Natural killer cell (primary cell): ENCODE data around the gene RELL1. TPM values are rescaled to one million over a fixed set of nuclear protein-coding genes. Genes with fewer than 3 reads are reported as not detected.

Source experiments
- ATAC-seq, 3 donors: fragments of 150-1000 bp in 2 of 3; fragments of 200-7000 bp in 1 of 3; cut with Tn5 transposase; 1 replicate in 1 of 3; 2 replicates in 2 of 3; pipeline ENCODE4 v1.10.0; 2021; ENCODE audit warnings: mild to moderate bottlenecking in 2 of 3, moderate library complexity in 2 of 3
- DNase-seq, 2 donors: peaks; one replicate each; pipeline versions ENCODE4 v3.0.0 to v3.0.0-alpha.2; 2013 to 2021; ENCODE audit warnings: mixed read lengths in 1 of 2
- H3K27ac ChIP-seq: one replicate; pipeline ENCODE4 v1.5.1; 2013; ENCODE audit warnings: mild to moderate bottlenecking, low read length
- H3K27me3 ChIP-seq: one replicate; pipeline ENCODE4 v1.6.1; 2013; ENCODE audit warnings: low read length; ENCODE audit not compliant: control insufficient read depth, insufficient read depth
- H3K36me3 ChIP-seq: one replicate; pipeline ENCODE4 v1.6.1; 2013; ENCODE audit warnings: low read length; ENCODE audit not compliant: control insufficient read depth, insufficient read depth
- H3K4me1 ChIP-seq: one replicate; pipeline ENCODE4 v1.6.1; 2013; ENCODE audit warnings: low read length; ENCODE audit not compliant: control insufficient read depth, insufficient read depth
- H3K4me3 ChIP-seq: one replicate; pipeline ENCODE4 v1.5.1; 2013; ENCODE audit warnings: low read length
- H3K9me3 ChIP-seq: one replicate; pipeline ENCODE4 v1.6.1; 2013; ENCODE audit warnings: low read length; ENCODE audit not compliant: control insufficient read depth, insufficient read depth
- H3K27ac Mint-ChIP-seq, 2 donors: one replicate each; pipeline ENCODE4 v1.8.0; 2022; ENCODE audit warnings: mild to moderate bottlenecking in 2 of 2, mixed read lengths in 2 of 2, moderate library complexity in 1 of 2
- H3K27me3 Mint-ChIP-seq, 2 donors: one replicate each; pipeline ENCODE4 v1.8.0; 2022; ENCODE audit warnings: low read depth in 2 of 2, mixed read lengths in 2 of 2
- H3K36me3 Mint-ChIP-seq: one replicate; pipeline ENCODE4 v1.8.0; 2022; ENCODE audit warnings: mixed read lengths
- H3K4me1 Mint-ChIP-seq, 2 donors: one replicate each; pipeline ENCODE4 v1.8.0; 2022; ENCODE audit warnings: mixed read lengths in 2 of 2
- H3K4me3 Mint-ChIP-seq: one replicate; pipeline ENCODE4 v1.8.0; 2022; ENCODE audit warnings: mild to moderate bottlenecking, moderate library complexity, mixed read lengths
- H3K9me3 Mint-ChIP-seq, 2 donors: one replicate each; pipeline ENCODE4 v1.8.0; 2022; ENCODE audit warnings: mixed read lengths in 2 of 2
- CTCF ChIP-seq: fragments of 200-600 bp; IDR thresholded peaks from one replicate; pipeline ENCODE4 v1.8.0; 2022; ENCODE audit warnings: antibody characterized with exemption
- WGBS: methylation state at CpG from one replicate; pipeline ENCODE4 v1.1.7; 2013; ENCODE audit warnings: missing lambda C conversion rate; ENCODE audit not compliant: insufficient coverage; 5-methylcytosine and 5-hydroxymethylcytosine counted together
- intact Hi-C: fragments of 100-400 bp; cut with micrococcal nuclease; formaldehyde crosslinking; loops from one replicate; pipeline ENCODE4 v1.14.2; 2022
- total RNA-seq, 4 donors: library from RNA; stranded (reverse); fragments of 120-200 nt in 1 of 4; gene quantifications; one replicate each; pipeline versions ENCODE4 v1.2.3 to v1.2.4, GENCODE V29; 2013 to 2022

Gene RELL1
- total RNA-seq, 3 donors from 2014 or later (not counting 1 experiment from before 2014, with no cell fraction given) = 15.2 to 21.3 (median 15.2) TPM

GRCh38 chr4:37674439-37674838 is 11.7 kb downstream of the RELL1 start:
- Mint-ChIP-seq H3K27ac (no peak overlapping the region), H3K4me3 (no peak overlapping the region), H3K36me3 (no peaks in the 10 kb centered on the region), H3K4me1 (peaks cover 27 to 42% of the 10 kb centered on the region in 2 donors), H3K9me3 (no peaks in the 10 kb centered on the region), H3K27me3 (no peaks in the 10 kb centered on the region)
- Histone ChIP-seq H3K4me3 (no peak overlapping the region), H3K27ac (no peak overlapping the region), H3K4me1 (peaks cover 5% of the 10 kb centered on the region), H3K9me3 (no peaks in the 10 kb centered on the region), H3K27me3 (no peaks in the 10 kb centered on the region), H3K36me3 (no peaks in the 10 kb centered on the region)
- WGBS = 70% methylated on average over 4 of the region's 5 CpGs
- intact Hi-C loops = no loop called here
- DNase-seq = no peak
- no peak for ATAC-seq
- TF ChIP-seq CTCF = no peak

- no peak overlapping the region for H3K4me3 Mint-ChIP-seq
- 94% methylated on average over 4 of the region's 4 CpGs for WGBS
- no peak overlapping the region for H3K27ac Mint-ChIP-seq
- Histone ChIP-seq H3K9me3 (no peaks in the 10 kb centered on the region), H3K4me3 (no peak overlapping the region), H3K4me1 (peaks cover 5% of the 10 kb centered on the region), H3K27ac (no peak overlapping the region), H3K27me3 (no peaks in the 10 kb centered on the region), H3K36me3 (no peaks in the 10 kb centered on the region)
- no peak for TF ChIP-seq CTCF
- DNase-seq = no peak
- intact Hi-C loops = no loop called here
- no peaks in the 10 kb centered on the region for H3K9me3 Mint-ChIP-seq
- H3K36me3 Mint-ChIP-seq = no peaks in the 10 kb centered on the region
- H3K27me3 Mint-ChIP-seq = no peaks in the 10 kb centered on the region
- peaks cover 27 to 41% of the 10 kb centered on the region in 2 donors for H3K4me1 Mint-ChIP-seq
- no peak for ATAC-seq
Measured at GRCh38 chr4:37673538-37674192, 12.5 kb downstream of the RELL1 start.

GRCh38 chr4:37671072-37671471 is 15.1 kb downstream of the RELL1 start:
- no peak overlapping the region for H3K4me3 ChIP-seq

More at GRCh38 chr4:37671072-37671471, 15.1 kb downstream of the RELL1 start:
- H3K36me3 Mint-ChIP-seq = no peaks in the 10 kb centered on the region
- Histone ChIP-seq H3K4me1 (peaks cover 14% of the 10 kb centered on the region), H3K27ac (no peak overlapping the region), H3K27me3 (no peaks in the 10 kb centered on the region), H3K9me3 (no peaks in the 10 kb centered on the region), H3K36me3 (no peaks in the 10 kb centered on the region)
- no peaks in the 10 kb centered on the region for H3K9me3 Mint-ChIP-seq
- H3K27me3 Mint-ChIP-seq = no peaks in the 10 kb centered on the region
- peaks cover 26 to 33% of the 10 kb centered on the region in 2 donors for H3K4me1 Mint-ChIP-seq
- ATAC-seq (no peak), DNase-seq (no peak)
- no peak for TF ChIP-seq CTCF
- 50% methylated on average over 2 of the region's 2 CpGs for WGBS
- intact Hi-C loops = no loop called here
- H3K27ac Mint-ChIP-seq = no peak overlapping the region
- no peak overlapping the region for H3K4me3 Mint-ChIP-seq
